ENCODE measurements around the gene OSBPL1A. TPM values are rescaled to one million over a fixed set of nuclear protein-coding genes. Genes with fewer than 3 reads are reported as not detected.

The OSBPL1A gene
- total and polyA plus RNA-seq, 2 of the 8 experiments (the other 6 are each of a cell fraction or from before 2014, with no cell fraction given), result 53.2 to 74.9 TPM

DNA sequence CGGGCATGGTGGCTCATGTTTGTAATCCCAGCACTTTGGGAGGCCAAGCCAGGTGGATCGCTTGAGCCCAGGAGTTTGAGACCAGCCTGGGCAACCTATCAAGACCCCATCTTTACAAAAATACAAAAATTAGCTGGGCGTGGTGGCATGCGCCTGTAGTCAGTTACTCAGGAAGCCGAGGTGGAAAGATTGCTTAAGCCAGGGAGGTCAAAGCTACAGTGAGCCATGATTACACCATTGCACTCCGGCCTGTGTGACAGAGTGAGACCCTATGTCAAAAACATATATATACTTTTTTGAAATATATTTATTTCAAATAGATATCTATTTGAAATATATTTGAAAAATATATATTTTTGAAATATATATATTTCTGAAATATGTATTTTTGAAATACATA lies 10.9 kb downstream of the OSBPL1A start:
- no peak overlapping the region for H2BK15ac ChIP-seq (ENCODE audit: low read length)
- no peak overlapping the region for H3K9ac ChIP-seq (replicated peaks in 1 of 4; ENCODE audit: extremely low read depth in 1 of 4, low read depth in 3 of 4, low read length in 3 of 4)
- no peak overlapping the region for H3K23ac ChIP-seq (ENCODE audit: insufficient read length)
- H2AK5ac ChIP-seq (ENCODE audit: low read depth, low read length), result no peak overlapping the region
- H3K9me3 ChIP-seq (ENCODE audit: insufficient read depth in 2 of 2, low read depth in 1 of 2, low read length in 1 of 2), result no peaks in the 10 kb centered on the region
- DNase-seq (ENCODE audit: low read depth in 1 of 2, low spot score in 2 of 2) (no peak), FAIRE-seq (no peak)
- H4K20me1 ChIP-seq (replicated peaks in 1 of 2; ENCODE audit: control insufficient read depth in 1 of 2, insufficient read depth in 2 of 2, low read length in 2 of 2), result peaks cover 0 to 7% of the 10 kb centered on the region in 2 experiments
- H3K23me2 ChIP-seq (ENCODE audit: low read depth, low read length), result no peaks in the 10 kb centered on the region
- TF ChIP-seq KDM5A (IDR thresholded peaks at IDR 0.05; ENCODE audit: low read length), result no peak
- no peak for TF ChIP-seq SIX5 (IDR thresholded peaks at IDR 0.05; ENCODE audit: low read depth, low read length)
- TF ChIP-seq, protein P1, sequence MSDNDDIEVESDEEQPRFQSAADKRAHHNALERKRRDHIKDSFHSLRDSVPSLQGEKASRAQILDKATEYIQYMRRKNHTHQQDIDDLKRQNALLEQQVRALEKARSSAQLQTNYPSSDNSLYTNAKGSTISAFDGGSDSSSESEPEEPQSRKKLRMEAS (IDR thresholded peaks at IDR 0.05), result no peak
- H4K8ac ChIP-seq (ENCODE audit: extremely low read depth, insufficient read depth, low read length), result no peak overlapping the region
- H2BK120ac ChIP-seq (replicated peaks; ENCODE audit: low read depth, low read length), result no peak overlapping the region
- H3K27me3 ChIP-seq (replicated peaks in 1 of 4; ENCODE audit: control insufficient read depth in 3 of 4, extremely low read depth in 1 of 4, insufficient read depth in 3 of 4, low read length in 3 of 4), result no peaks in the 10 kb centered on the region
- POLR2A ChIA-PET (ENCODE audit: partially characterized antibody), result interaction anchor here (0.7 to 3.4 kb wide), 2 partner anchors 11 to 19 kb away, joined by 3 to 17 read pairs; partner anchors contain the start of gene OSBPL1A
- H3K79me1 ChIP-seq (ENCODE audit: low read depth, low read length), result peaks cover 9% of the 10 kb centered on the region
- H4K5ac ChIP-seq (ENCODE audit: insufficient read length, low read depth, low read length), result no peak overlapping the region
- H3K27ac ChIP-seq (ENCODE audit: low read depth, low read length), result no peak overlapping the region
- no peak overlapping the region for H3K4ac ChIP-seq (replicated peaks; ENCODE audit: insufficient read length, low read depth, low read length)
- H2BK5ac ChIP-seq (ENCODE audit: low read depth, low read length), result no peak overlapping the region
- H3K56ac ChIP-seq (replicated peaks; ENCODE audit: insufficient read length, low read depth, low read length), result no peak overlapping the region
- no peaks in the 10 kb centered on the region; a peak in 1 of 8 replicates for H3K36me3 ChIP-seq (ENCODE audit: control insufficient read depth in 2 of 4, insufficient read depth in 4 of 4, low read length in 3 of 4)
- no peak overlapping the region for H4K91ac ChIP-seq (replicated peaks; ENCODE audit: insufficient read length, low read length)
- no peak overlapping the region for H3K4me3 ChIP-seq (ENCODE audit: extremely low read depth in 1 of 4, insufficient read depth in 2 of 4, low read depth in 3 of 4, low read length in 4 of 4)
- no peak overlapping the region for H2BK12ac ChIP-seq (ENCODE audit: low read depth, low read length)
- H3K4me2 ChIP-seq (ENCODE audit: insufficient read depth in 1 of 2, low read depth in 2 of 2, low read length in 2 of 2), result no peak overlapping the region
- H3K18ac ChIP-seq (ENCODE audit: extremely low read depth, low read length), result no peak overlapping the region
- WGBS, 2 experiments (ENCODE audit: extremely low coverage in 1 of 2, insufficient coverage in 1 of 2, insufficient read length in 1 of 2, insufficient replicate concordance in 2 of 2, low coverage in 1 of 2, low lambda C conversion rate in 2 of 2, missing lambda C conversion rate in 1 of 2), result 96% methylated on average over 6 of the region's 6 CpGs; no CpG with 5 or more reads in 1 of the 2 experiments
- H2AFZ ChIP-seq (ENCODE audit: low read length), result no peak overlapping the region
- no peaks in the 10 kb centered on the region for H3K4me1 ChIP-seq (replicated peaks in 1 of 4; ENCODE audit: control insufficient read depth in 3 of 4, insufficient read depth in 4 of 4, low read length in 3 of 4)
- no peak overlapping the region for H3K14ac ChIP-seq (ENCODE audit: insufficient read length)
- CTCF ChIA-PET (ENCODE audit: partially characterized antibody), result interaction anchor here (1.1 to 1.9 kb wide), 3 partner anchors 11 to 27 kb away, joined by 4 to 7 read pairs (median 4); partner anchors contain the start of gene OSBPL1A
- H3K79me2 ChIP-seq (ENCODE audit: control insufficient read depth in 1 of 2, insufficient read depth in 2 of 2, low read length in 2 of 2), result peaks cover 6 to 85% of the 10 kb centered on the region in 2 experiments
- H2BK20ac ChIP-seq (ENCODE audit: low read length), result no peak overlapping the region
